A673 (cell line): ENCODE measurements around the gene UFSP1.

Experiments used
- CTCF ChIP-seq: fragments of 300-800, 200-600 bp; sonication (generic); conservative IDR thresholded peaks from 2 replicates; pipeline ENCODE4 v1.5.1; 2017; ENCODE audit warnings: low read depth, mild to moderate bottlenecking, antibody characterized with exemption, low read length, moderate library complexity, mixed read lengths
- EZH2 ChIP-seq: fragments of 200-600 bp; sonication (generic); IDR thresholded peaks from 2 replicates; pipeline ENCODE4 v1.6.1; 2017; ENCODE audit warnings: borderline replicate concordance, low read depth, mild to moderate bottlenecking, mixed read lengths, antibody characterized with exemption, low read length; ENCODE audit not compliant: poor library complexity, severe bottlenecking

- TF ChIP-seq CTCF (no peak), EZH2 (no peak)
These were observed 26.0 kb downstream of the UFSP1 start for GRCh38 chr7:100863406-100863950.
